AG04450 (cell line): ENCODE data around the gene NF1. TPM values are rescaled to one million over a fixed set of nuclear protein-coding genes. Genes with fewer than 3 reads are reported as not detected.
A peak's percentile ranks its signal among the peaks of the same experiment; 100 is the strongest.

Experiments used
- CTCF ChIA-PET: fragments of 300-600, 350-600 bp; formaldehyde crosslinking; extraction: SDS; loops from one replicate; lab custom pipeline; 2022; ENCODE audit warnings: antibody characterized with exemption, inconsistent platforms; lab: Charles Lee
- POLR2A ChIA-PET: fragments of 350-600 bp; formaldehyde crosslinking; extraction: SDS; loops from one replicate; lab custom pipeline; 2021; ENCODE audit warnings: antibody characterized with exemption, inconsistent platforms; lab: Yijun Ruan, JAX
- DNase-seq: peaks from one replicate; pipeline ENCODE4 v3.0.0-alpha.2; 2011; ENCODE audit warnings: low read depth, low spot score
- H3K27ac ChIP-seq: one replicate; pipeline ENCODE4 v1.5.1; 2012; ENCODE audit warnings: low read depth, low read length, control low read depth
- H3K27me3 ChIP-seq: one replicate; pipeline ENCODE4 v1.6.0; 2012; ENCODE audit warnings: low read length; ENCODE audit not compliant: control insufficient read depth, insufficient read depth
- H3K4me3 ChIP-seq: 2 replicates; pipeline ENCODE4 v1.5.1; 2011; ENCODE audit warnings: mild to moderate bottlenecking, low read depth, low read length, control low read depth
- H3K9me3 ChIP-seq: 2 replicates; pipeline ENCODE4 v1.5.1; 2012; ENCODE audit warnings: low read length; ENCODE audit not compliant: control insufficient read depth, insufficient read depth
- CTCF ChIP-seq: IDR thresholded peaks from 2 replicates; pipeline ENCODE4 v1.5.1; 2011; ENCODE audit warnings: low read depth, low read length, control low read depth, inconsistent platforms
- polyA plus RNA-seq: library from polyadenylated mRNA; depleted of rRNA; stranded (reverse); fragments of >200 nt; gene quantifications from 2 replicates; pipeline ENCODE4 v1.2.3, GENCODE V29; 2011

Gene NF1
- polyA plus RNA-seq, 1 experiment = 60.5 TPM

DNA sequence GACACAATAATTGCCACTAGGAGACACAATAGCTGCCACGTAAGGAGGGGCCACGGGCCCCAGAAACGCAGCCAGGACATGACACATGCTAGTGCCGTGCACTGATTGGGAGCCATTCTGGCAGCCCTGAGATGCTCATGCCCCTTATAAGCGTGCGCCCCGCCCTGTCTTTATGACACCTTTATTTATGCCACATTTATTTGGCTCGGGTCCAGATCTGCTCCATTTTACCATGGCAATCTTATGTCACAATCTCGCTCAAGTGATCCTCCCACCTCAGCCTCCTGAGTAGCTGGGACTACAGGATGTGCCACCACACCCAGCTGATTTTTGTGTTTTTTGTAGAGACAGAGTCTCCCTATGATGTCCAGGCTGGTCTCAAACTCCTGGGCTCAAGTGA is 43.8 kb upstream of the NF1 start:
- ChIA-PET CTCF (no interaction called here), POLR2A (no interaction called here)
- H3K27me3 ChIP-seq = peaks cover 2% of the 10 kb centered on the region
- no peak for TF ChIP-seq CTCF
- DNase-seq = no peak
- H3K4me3 ChIP-seq = no peak overlapping the region
- peaks cover 16% of the 10 kb centered on the region for H3K9me3 ChIP-seq
- H3K27ac ChIP-seq = no peak overlapping the region

DNA sequence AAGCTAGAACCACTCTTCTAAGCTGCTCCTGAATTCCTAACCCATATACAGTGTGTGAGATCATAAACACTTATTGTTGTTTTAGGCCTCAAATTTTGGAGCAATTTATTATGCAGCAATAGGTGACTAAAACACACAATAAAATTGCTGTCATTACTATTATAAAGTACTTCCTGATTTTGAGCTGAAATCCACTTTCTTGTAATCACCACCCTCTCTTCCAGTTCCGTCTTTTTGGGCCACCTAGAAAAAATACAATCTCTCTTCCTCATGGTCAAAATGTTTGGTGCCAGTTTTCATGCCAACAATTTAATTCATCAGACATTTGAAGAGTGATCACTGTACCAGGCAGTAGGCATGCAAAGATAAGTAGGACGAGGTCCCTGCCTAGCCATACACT is 43.3 kb upstream of the NF1 start:
- H3K9me3 ChIP-seq = peaks cover 16% of the 10 kb centered on the region
- DNase-seq = no peak
- CTCF ChIA-PET = no interaction called here
- TF ChIP-seq CTCF = no peak
- peak overlapping the region; percentile 81 for H3K27ac ChIP-seq
- POLR2A ChIA-PET = no interaction called here
- H3K27me3 ChIP-seq = peaks cover 2% of the 10 kb centered on the region
- H3K4me3 ChIP-seq = no peak overlapping the region

DNA sequence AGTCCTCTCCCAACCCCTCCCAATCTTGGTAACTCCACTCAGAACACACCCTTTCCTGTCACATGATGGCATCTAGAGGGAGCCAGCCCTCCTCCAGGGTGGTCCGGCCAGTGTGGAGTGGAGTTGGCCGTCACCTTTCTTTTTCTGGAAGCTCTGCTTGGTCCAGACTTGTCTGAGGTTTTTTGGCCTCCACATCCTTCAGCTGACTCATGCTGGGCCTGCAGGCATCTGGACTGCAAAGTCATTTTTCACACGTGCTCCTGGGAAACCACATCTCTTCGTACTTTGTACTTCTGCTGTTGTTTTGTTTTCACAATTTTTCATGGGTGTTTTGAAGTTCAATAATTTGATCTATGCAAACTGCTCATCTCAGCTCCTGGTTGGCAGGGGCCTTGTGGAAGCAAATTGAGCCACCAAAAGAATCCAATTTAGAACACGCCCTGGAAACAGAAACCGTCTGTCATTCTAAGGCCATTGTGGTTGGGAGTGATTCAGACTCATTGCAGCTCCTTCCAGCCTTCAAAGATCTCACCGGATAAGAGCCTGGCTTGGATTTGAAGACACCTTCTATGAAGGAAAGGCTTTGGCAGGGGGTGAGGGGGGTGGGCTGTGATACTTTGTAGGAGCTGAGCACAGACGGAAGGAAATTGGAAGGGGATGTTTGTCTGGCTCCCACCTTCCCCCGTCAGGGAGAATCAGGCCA is 42.4 kb upstream of the NF1 start:
- ChIA-PET CTCF (no interaction called here), POLR2A (interaction anchor here (1.0 to 1.3 kb wide), 4 partner anchors 15 to 44 kb away, joined by 3 to 4 read pairs (median 4); partner anchors contain the start of gene NF1)
- no peak for TF ChIP-seq CTCF
- H3K9me3 ChIP-seq = peaks cover 16% of the 10 kb centered on the region
- H3K4me3 ChIP-seq = peak overlapping the region; percentile 32; the same call in 1 of the 2 replicates
- peak; percentile 82 for DNase-seq
- peaks cover 2% of the 10 kb centered on the region for H3K27me3 ChIP-seq
- peak overlapping the region; percentile 81 for H3K27ac ChIP-seq

GRCh38 chr17:31053071-31053470 is 41.7 kb upstream of the NF1 start:
- ChIA-PET POLR2A (interaction anchor here (1.0 to 1.3 kb wide), 4 partner anchors 15 to 44 kb away, joined by 3 to 4 read pairs (median 4); partner anchors contain the start of gene NF1), CTCF (no interaction called here)
- no peak overlapping the region for H3K27ac ChIP-seq
- no peak overlapping the region for H3K4me3 ChIP-seq
- H3K27me3 ChIP-seq = peaks cover 2% of the 10 kb centered on the region
- DNase-seq = no peak
- H3K9me3 ChIP-seq = peaks cover 16% of the 10 kb centered on the region
- no peak for TF ChIP-seq CTCF

GRCh38 chr17:31054761-31055160 is 40.0 kb upstream of the NF1 start:
- CTCF ChIA-PET = no interaction called here
- POLR2A ChIA-PET = no interaction called here
- Histone ChIP-seq H3K27me3 (no peaks in the 10 kb centered on the region), H3K9me3 (peaks cover 11% of the 10 kb centered on the region), H3K27ac (no peak overlapping the region), H3K4me3 (no peak overlapping the region)
- no peak for TF ChIP-seq CTCF
- DNase-seq = no peak
